HUES48 (cell line): ENCODE data around the gene TUBB.
"Not testable (repeated sequence)": the region's sequence is repeated elsewhere in the genome, so short reads cannot be mapped to it uniquely, and the experiment has no call there.

Experiments used
- H3K27ac ChIP-seq: one replicate; pipeline ENCODE4 v1.7.0; 2013; ENCODE audit warnings: low read depth, low read length, inconsistent platforms
- H3K27me3 ChIP-seq: 2 replicates; pipeline ENCODE4 v1.6.1; 2013; ENCODE audit warnings: mild to moderate bottlenecking, low read length; ENCODE audit not compliant: control insufficient read depth, insufficient read depth
- H3K36me3 ChIP-seq: 2 replicates; pipeline ENCODE4 v1.6.1; 2013; ENCODE audit warnings: low read length; ENCODE audit not compliant: control insufficient read depth, insufficient read depth
- H3K4me1 ChIP-seq: 2 replicates; pipeline ENCODE4 v1.6.1; 2013; ENCODE audit warnings: mild to moderate bottlenecking, low read length; ENCODE audit not compliant: control insufficient read depth, insufficient read depth
- H3K4me3 ChIP-seq: 2 replicates; pipeline ENCODE4 v1.5.1; 2013; ENCODE audit warnings: mild to moderate bottlenecking, low read depth, low read length
- H3K9ac ChIP-seq: 2 replicates; pipeline ENCODE4 v1.6.1; 2013; ENCODE audit warnings: mild to moderate bottlenecking, low read depth, low read length, moderate library complexity
- H3K9me3 ChIP-seq: 2 replicates; pipeline ENCODE4 v1.6.1; 2013; ENCODE audit warnings: low read length; ENCODE audit not compliant: control insufficient read depth, insufficient read depth

Gene TUBB

GRCh38 chr6:30756405-30757003 is 36.4 kb downstream of the TUBB start:
- not testable (repeated sequence) for H3K9ac ChIP-seq, H3K27me3 ChIP-seq, H3K27ac ChIP-seq, H3K36me3 ChIP-seq, H3K4me3 ChIP-seq, H3K9me3 ChIP-seq
- peaks cover 12% of the 10 kb centered on the region; the same call in 1 of the 2 replicates for H3K4me1 ChIP-seq

- Histone ChIP-seq H3K4me3 (no peak overlapping the region), H3K36me3 (no peaks in the 10 kb centered on the region), H3K4me1 (peaks cover 12% of the 10 kb centered on the region; the same call in 1 of the 2 replicates), H3K27me3 (no peaks in the 10 kb centered on the region), H3K9me3 (no peaks in the 10 kb centered on the region), H3K9ac (no peak overlapping the region), H3K27ac (no peak overlapping the region)
Measured at GRCh38 chr6:30757261-30757904, 37.2 kb downstream of the TUBB start.

- Histone ChIP-seq H3K27me3 (no peaks in the 10 kb centered on the region), H3K4me3 (no peak overlapping the region), H3K9me3 (no peaks in the 10 kb centered on the region), H3K36me3 (no peaks in the 10 kb centered on the region), H3K4me1 (peaks cover 26% of the 10 kb centered on the region), H3K9ac (no peak overlapping the region), H3K27ac (peak overlapping the region; percentile 54)
Measured at GRCh38 chr6:30759575-30760239, 39.6 kb downstream of the TUBB start.

GRCh38 chr6:30760549-30760948 is 40.4 kb downstream of the TUBB start:
- Histone ChIP-seq H3K4me1 (peaks cover 28% of the 10 kb centered on the region), H3K9ac (no peak overlapping the region), H3K27ac (no peak overlapping the region), H3K36me3 (no peaks in the 10 kb centered on the region), H3K9me3 (no peaks in the 10 kb centered on the region), H3K4me3 (no peak overlapping the region), H3K27me3 (no peaks in the 10 kb centered on the region)

- no peaks in the 10 kb centered on the region for H3K27me3 ChIP-seq
- H3K27ac ChIP-seq = no peak overlapping the region
- H3K9ac ChIP-seq = no peak overlapping the region
- H3K4me3 ChIP-seq = no peak overlapping the region
- no peaks in the 10 kb centered on the region for H3K9me3 ChIP-seq
- H3K4me1 ChIP-seq = peaks cover 37% of the 10 kb centered on the region
- H3K36me3 ChIP-seq = no peaks in the 10 kb centered on the region
Measured at GRCh38 chr6:30761791-30762429, 41.8 kb downstream of the TUBB start.

GRCh38 chr6:30763155-30763617 is 43.0 kb downstream of the TUBB start:
- Histone ChIP-seq H3K4me1 (peaks cover 38% of the 10 kb centered on the region), H3K36me3 (no peaks in the 10 kb centered on the region), H3K4me3 (no peak overlapping the region), H3K27me3 (no peaks in the 10 kb centered on the region), H3K9ac (no peak overlapping the region), H3K27ac (peak overlapping the region; percentile 95), H3K9me3 (no peaks in the 10 kb centered on the region)

GRCh38 chr6:30763618-30764489 is 43.7 kb downstream of the TUBB start:
- peak overlapping the region; percentile 95 for H3K27ac ChIP-seq
- H3K9ac ChIP-seq = peak overlapping the region; percentile 5
- H3K9me3 ChIP-seq = no peaks in the 10 kb centered on the region
- no peaks in the 10 kb centered on the region for H3K27me3 ChIP-seq
- peaks cover 43% of the 10 kb centered on the region for H3K4me1 ChIP-seq
- H3K36me3 ChIP-seq = no peaks in the 10 kb centered on the region
- peak overlapping the region; percentile 15 for H3K4me3 ChIP-seq

- peak overlapping the region; percentile 95 for H3K27ac ChIP-seq
- not testable (repeated sequence) for H3K9me3 ChIP-seq, H3K27me3 ChIP-seq, H3K36me3 ChIP-seq
- H3K4me1 ChIP-seq = peaks cover 44% of the 10 kb centered on the region
- peak overlapping the region; percentile 5; the same call in 1 of the 2 replicates for H3K9ac ChIP-seq
- H3K4me3 ChIP-seq = peak overlapping the region; percentile 15
Measured at GRCh38 chr6:30764490-30765043, 44.4 kb downstream of the TUBB start.

- not testable (repeated sequence) for H3K9me3 ChIP-seq, H3K36me3 ChIP-seq, H3K27me3 ChIP-seq, H3K4me3 ChIP-seq, H3K9ac ChIP-seq
- H3K4me1 ChIP-seq = peaks cover 52% of the 10 kb centered on the region
- H3K27ac ChIP-seq = peak overlapping the region; percentile 95
Measured at GRCh38 chr6:30765495-30765894, 45.3 kb downstream of the TUBB start.

- H3K4me3 ChIP-seq = no peak overlapping the region
- peak overlapping the region; percentile 95 for H3K27ac ChIP-seq
- H3K27me3 ChIP-seq = no peaks in the 10 kb centered on the region
- no peak overlapping the region for H3K9ac ChIP-seq
- no peaks in the 10 kb centered on the region for H3K36me3 ChIP-seq
- peaks cover 49% of the 10 kb centered on the region for H3K4me1 ChIP-seq
- no peaks in the 10 kb centered on the region for H3K9me3 ChIP-seq
Measured at GRCh38 chr6:30766461-30767157, 46.5 kb downstream of the TUBB start.
